Subcutaneous adipose tissue (tissue), 4 donors: ENCODE measurements around the gene CARD9. TPM values are rescaled to one million over a fixed set of nuclear protein-coding genes. Genes with fewer than 3 reads are reported as not detected.

Experiments used
- total RNA-seq, 4 donors: library from RNA; depleted of rRNA; stranded (reverse); fragments of >200 nt; gene quantifications; one replicate each; pipeline ENCODE4 v1.1.0, GENCODE V29; 2016
- TF ChIP-seq, protein P1 (sequence below): fragments of 450-650 bp; IDR thresholded peaks from one replicate; pipeline ENCODE4 v1.5.1; 2016; ENCODE audit warnings: low read depth, mild to moderate bottlenecking, control low read depth, antibody characterized with exemption, moderate library complexity

CARD9 gene
- total RNA-seq, 4 donors from 2014 or later, result 0.75 to 6.5 (median 3.3) TPM

DNA sequence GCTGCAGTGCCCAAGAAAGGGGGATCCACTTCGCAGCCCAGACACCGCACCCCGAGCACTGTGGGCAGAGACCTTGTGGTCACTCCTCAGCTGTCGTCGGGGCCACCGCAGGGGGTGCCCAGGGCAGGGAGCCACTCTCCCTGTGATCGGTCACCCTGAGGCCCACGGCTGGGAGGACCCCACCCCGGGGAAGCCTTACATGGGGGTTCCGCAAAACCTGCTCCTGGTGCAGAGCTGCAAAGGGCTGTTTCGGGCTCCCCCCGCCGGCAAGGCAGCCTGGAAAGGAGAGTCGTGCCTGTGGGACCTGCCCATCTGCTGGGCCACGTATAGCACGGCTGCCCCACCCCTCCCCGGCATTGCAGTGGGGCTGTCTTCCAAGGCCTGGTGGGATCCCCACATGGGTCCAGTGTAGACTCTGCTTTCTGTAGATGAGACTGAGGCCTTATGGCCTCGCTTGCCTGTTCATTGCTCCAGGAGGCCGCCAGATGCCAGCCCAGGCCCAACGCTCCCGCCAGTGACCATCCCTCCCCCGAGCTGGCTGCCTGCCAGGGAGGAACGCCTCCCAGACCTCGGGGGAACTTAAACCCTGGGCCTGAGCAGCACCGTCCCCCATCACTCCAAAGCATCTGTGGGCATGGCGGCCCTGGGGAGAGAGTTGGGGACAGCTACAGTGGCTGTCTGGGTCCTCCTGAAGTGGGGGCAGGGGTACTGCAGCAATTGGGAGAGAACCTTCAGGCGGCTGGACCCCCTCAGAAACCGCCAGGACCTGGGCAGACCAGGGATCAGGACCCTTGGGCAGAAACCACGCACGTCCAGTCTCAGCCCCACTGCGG lies 8.3 kb downstream of the CARD9 start:
- TF ChIP-seq, protein P1, sequence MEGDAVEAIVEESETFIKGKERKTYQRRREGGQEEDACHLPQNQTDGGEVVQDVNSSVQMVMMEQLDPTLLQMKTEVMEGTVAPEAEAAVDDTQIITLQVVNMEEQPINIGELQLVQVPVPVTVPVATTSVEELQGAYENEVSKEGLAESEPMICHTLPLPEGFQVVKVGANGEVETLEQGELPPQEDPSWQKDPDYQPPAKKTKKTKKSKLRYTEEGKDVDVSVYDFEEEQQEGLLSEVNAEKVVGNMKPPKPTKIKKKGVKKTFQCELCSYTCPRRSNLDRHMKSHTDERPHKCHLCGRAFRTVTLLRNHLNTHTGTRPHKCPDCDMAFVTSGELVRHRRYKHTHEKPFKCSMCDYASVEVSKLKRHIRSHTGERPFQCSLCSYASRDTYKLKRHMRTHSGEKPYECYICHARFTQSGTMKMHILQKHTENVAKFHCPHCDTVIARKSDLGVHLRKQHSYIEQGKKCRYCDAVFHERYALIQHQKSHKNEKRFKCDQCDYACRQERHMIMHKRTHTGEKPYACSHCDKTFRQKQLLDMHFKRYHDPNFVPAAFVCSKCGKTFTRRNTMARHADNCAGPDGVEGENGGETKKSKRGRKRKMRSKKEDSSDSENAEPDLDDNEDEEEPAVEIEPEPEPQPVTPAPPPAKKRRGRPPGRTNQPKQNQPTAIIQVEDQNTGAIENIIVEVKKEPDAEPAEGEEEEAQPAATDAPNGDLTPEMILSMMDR, result no peak

DNA sequence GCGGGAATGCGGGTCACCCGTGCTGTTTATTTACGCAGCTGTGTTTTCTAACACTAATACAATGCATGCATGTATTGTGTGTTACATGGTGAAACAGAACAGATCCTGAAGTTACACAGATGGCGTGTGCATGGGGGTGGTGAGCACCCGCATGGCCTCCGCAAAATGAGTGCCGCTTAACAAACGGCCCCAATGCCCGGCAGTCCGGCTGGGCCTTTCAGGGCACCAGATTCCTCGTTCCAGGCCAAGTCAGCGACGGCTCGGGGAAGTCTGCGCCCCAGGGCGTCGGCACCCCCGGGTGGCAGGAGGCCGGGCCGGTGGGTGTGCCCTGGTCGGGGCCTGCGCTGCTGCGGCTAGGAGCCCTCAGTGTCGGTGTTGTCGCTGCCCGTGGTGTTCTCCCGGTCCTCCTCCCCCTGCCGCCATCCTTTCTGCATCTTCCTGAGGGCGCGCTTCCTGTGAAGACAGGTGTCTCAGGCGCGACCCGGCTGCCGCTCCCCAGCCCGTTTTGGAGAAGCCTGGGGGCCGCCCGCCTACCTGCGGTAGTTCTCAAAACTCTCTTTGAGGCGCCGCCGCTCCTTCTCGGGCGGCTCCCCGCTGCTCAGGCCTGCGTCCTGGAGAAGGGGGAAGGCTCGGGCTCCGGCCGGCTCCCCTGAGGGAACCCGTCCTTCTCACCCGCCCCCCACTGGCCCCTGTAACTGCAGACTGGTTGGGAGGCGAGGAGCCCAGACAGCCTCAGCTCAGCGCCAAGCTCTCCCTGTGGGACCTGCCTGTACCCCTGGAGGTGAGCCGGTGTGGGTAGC lies 9.3 kb downstream of the CARD9 start:
- TF ChIP-seq, protein P1, result no peak

DNA sequence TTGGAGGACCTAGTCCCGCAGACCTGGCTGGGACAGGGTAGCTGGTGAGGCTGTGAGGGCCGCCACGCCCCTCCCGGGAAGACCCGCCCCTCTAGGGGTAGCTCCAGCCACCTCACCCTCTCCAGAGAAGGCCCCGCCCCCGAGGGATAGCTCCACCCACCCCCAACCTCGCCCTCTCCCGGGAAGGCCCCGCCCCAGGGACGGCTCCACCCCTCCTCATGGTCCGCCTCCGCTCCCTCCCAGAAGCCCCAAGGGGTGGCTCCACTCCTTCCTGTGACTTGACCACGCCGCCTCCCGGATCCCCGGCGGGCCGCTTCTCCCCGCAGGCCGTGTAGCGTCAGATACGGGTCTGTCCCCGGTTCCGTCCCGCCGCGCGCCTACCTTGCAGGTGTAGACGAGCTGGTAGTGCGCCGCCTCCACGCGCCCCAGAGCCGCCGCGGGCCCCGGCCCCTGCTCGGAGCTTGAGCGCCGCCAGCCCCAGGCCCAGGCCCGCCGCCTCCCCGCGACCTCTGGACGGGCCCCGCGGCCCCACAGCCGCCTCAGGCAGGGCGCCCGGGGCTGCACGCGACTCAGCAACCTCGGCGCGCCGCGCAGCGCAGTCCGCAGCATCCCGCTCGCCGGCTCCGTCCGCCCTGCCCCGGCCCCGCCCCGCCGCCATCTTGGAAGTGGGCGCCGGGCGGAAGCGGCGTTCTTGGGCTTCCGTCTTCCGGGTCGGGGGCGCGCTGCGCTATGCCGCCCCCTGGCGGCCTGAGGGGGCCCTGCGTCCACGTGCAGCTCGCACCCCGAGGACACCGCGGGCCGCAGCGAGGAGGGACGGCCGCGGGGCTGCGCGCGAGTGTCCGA lies 10.1 kb downstream of the CARD9 start, which contains the start of gene DNLZ:
TSS of gene DNLZ (minus strand) at position 639 of the 843 bp plus-strand sequence. CDS start at position 609, 30 bp downstream.
- TF ChIP-seq, protein P1, result no peak

DNA sequence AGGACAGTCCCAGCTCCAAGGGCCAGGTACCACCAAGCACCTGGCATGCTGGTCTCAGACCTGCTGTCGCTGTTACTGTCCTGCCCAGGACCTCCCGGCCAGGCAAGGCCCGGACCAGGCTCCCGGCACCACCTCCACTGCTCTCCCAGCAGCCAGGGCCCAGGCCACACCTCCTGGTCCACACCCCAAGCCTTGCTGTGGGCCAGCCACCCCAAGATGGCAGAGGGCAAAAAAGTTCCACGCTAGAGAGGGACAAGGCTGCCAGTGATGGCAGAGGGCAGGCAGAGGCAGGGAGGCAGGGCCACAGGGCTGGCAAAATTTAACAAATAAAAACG lies 11.1 kb downstream of the CARD9 start:
- TF ChIP-seq, protein P1, result no peak

DNA sequence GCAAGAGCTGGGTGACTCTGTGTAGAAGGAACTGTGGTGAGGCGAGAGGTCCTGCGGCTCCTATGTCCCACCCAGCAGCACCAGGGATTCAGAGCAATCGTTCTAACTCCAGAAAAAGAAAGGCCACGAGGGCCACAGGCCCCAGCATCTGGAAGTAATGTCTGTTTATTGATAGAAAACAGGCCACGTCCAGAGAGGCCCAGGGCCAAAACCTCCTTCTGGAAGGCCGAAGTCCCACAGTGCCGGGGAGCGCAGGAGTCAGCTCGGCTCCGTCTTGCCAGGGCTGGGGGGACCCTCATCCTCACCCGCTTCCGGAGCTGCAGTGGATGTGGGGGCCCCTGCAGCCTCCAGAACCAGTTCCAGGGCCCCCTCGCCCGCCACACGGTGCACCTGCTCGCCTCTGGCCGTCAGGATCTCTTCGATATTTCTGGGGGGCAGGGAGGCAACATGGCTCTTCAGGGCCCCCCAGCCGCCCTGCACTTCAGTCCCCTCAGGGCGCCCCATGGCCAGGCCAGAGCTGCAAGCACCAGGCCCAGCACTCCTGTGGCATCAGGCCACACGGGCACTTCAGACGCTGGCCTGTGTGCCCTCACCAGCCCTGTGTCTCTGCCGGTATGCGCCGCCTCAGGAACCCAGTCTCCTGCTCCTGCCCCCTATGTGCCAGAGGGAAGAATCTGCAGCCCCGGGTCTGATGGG lies 11.6 kb downstream of the CARD9 start:
- TF ChIP-seq, protein P1, result no peak

DNA sequence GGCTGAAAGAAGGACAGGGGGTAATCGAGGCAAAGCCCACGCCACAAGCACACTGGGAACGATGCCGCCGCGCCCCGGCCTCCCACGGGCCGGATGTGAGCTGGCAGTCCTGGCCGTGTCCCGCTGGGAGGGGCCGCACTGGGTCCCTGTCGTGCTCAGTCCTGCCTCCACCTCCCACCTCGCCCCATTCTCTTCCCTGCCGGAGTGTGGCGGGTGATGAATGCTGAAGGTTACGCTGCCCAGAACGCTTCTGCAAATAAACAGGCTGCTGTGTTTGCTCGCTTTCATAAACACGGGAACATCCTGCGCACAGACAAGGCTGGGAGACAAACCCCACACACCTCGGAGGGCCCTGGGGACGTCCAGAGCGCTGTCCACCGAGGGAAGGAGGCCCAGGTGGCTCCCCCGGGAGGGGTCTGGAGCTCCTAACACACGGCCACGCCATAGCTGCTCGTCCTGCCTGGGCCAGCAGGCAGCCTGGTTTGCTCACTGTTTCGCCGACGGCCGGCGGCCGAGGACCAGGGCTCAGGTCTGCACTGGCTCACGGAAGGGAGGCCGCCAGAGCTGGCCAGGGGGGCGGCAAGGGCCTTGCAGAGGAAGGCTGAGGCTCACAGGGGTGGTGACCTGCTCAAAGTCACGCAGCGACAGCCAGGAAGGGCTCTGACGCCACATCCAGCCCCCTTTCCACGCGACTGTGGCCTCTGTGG lies 12.3 kb downstream of the CARD9 start:
- TF ChIP-seq, protein P1, result no peak
